Measurements from ENCODE around the gene ATP6V0A4.

DNA sequence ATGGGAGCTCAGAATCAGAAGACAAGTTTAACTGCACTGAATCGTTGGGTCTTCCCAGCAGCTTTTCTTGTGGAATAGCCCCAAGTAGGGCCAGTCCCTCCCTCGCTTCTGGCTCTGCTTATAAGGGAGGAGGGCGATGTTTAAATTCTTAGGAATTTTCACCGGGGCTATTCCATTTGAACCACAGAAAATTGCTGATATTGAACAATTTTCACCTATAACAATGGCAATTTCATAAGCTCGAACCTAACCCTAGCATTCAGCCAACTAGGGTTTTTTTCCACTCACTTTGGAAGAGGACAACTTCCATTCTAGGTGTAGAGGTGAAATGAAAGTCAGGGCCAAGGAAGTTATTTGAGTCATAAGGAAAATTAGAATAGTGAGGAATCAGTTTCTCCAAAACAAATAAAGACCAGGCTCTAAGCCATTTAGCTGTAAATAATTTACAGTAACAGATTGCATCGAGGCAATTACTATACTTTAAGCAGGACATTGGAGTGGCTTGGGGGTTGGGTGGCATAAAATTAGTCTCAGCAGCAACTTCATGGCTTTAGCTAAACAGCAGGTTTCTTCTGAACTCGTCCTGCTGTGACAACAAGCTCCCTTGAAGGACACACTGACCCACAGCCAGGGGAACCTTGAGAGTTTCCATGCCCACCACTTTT, 1.5 kb upstream of the ATP6V0A4 start:
- no peak for TF ChIP-seq EZH2 (IDR thresholded peaks at IDR 0.05; ENCODE audit: insufficient read depth, poor library complexity, severe bottlenecking)
- TF ChIP-seq EZH2phosphoT487 (IDR thresholded peaks at IDR 0.05; ENCODE audit: insufficient read depth, low read depth), result no peak

Data from GM23248 (cell line).